ENCODE results near the gene SCN9A.

The SCN9A gene

GRCh38 chr2:166373951-166374350 is 1.8 kb downstream of the SCN9A start (continued):
- TF ChIP-seq ZNF18 (tag by site-specific recombination; IDR thresholded peaks at IDR 0.05): no peak
- TF ChIP-seq ZNF138 (tag by site-specific recombination; IDR thresholded peaks at IDR 0.05; ENCODE audit: borderline replicate concordance): no peak
- TF ChIP-seq ZNF133 (tag by site-specific recombination; IDR thresholded peaks at IDR 0.05): no peak
- no peak for TF ChIP-seq ZNF501 (tag by site-specific recombination; IDR thresholded peaks at IDR 0.05)
- TF ChIP-seq ZIC2 (tag by site-specific recombination; IDR thresholded peaks at IDR 0.05): peak; percentile 32; the same call in 1 of the 2 replicates
- TF ChIP-seq ZNF214 (tag by site-specific recombination; IDR thresholded peaks at IDR 0.05; ENCODE audit: borderline replicate concordance): no peak
- no peak for TF ChIP-seq ZNF404 (tag by site-specific recombination; IDR thresholded peaks at IDR 0.05)
- TF ChIP-seq SCRT2 (tag by site-specific recombination; IDR thresholded peaks at IDR 0.05): peak; percentile 98
- TF ChIP-seq ZNF292 (tag by site-specific recombination; IDR thresholded peaks at IDR 0.05; ENCODE audit: borderline replicate concordance, low read depth): no peak
- no peak for TF ChIP-seq ZNF169 (tag by site-specific recombination; IDR thresholded peaks at IDR 0.05)
- no peak for TF ChIP-seq ZNF747 (tag by site-specific recombination; IDR thresholded peaks at IDR 0.05)
- TF ChIP-seq KLF1 (tag by site-specific recombination; IDR thresholded peaks at IDR 0.05): no peak
- TF ChIP-seq BCL6B (tag by site-specific recombination; IDR thresholded peaks at IDR 0.05): no peak
- no peak for TF ChIP-seq PBX3 (CRISPR knock-in tag; IDR thresholded peaks at IDR 0.05)
- TF ChIP-seq ZNF221 (tag by site-specific recombination; IDR thresholded peaks at IDR 0.05; ENCODE audit: borderline replicate concordance): no peak
- TF ChIP-seq ZSCAN4 (tag by site-specific recombination; IDR thresholded peaks at IDR 0.05): no peak
- TF ChIP-seq KLF8 (tag by site-specific recombination; IDR thresholded peaks at IDR 0.05): peak; percentile 21; the same call in 1 of the 2 replicates
- TF ChIP-seq ZNF596 (tag by site-specific recombination; IDR thresholded peaks at IDR 0.05): peak; percentile 12; the same call in 1 of the 2 replicates
- TF ChIP-seq ZNF555 (tag by site-specific recombination; conservative IDR thresholded peaks at IDR 0.05): no peak
- TF ChIP-seq HOXA7 (CRISPR knock-in tag; IDR thresholded peaks at IDR 0.05; ENCODE audit: borderline replicate concordance): no peak
- no peak for TF ChIP-seq ZBTB10 (tag by site-specific recombination; IDR thresholded peaks at IDR 0.05)
- peak; percentile 51 for TF ChIP-seq ZBTB17 (tag by site-specific recombination; IDR thresholded peaks at IDR 0.05)
- no peak for TF ChIP-seq ZNF426 (tag by site-specific recombination; IDR thresholded peaks at IDR 0.05)
- TF ChIP-seq KLF10 (tag by site-specific recombination; IDR thresholded peaks at IDR 0.05): peak; percentile 71
- TF ChIP-seq ZNF239 (tag by site-specific recombination; IDR thresholded peaks at IDR 0.05): no peak
- TF ChIP-seq ZBTB44 (tag by site-specific recombination; IDR thresholded peaks at IDR 0.05): peak; percentile 77
- TF ChIP-seq ZNF211 (tag by site-specific recombination; IDR thresholded peaks at IDR 0.05; ENCODE audit: low read depth): no peak
- peak; percentile 94 for TF ChIP-seq ZNF660 (tag by site-specific recombination; IDR thresholded peaks at IDR 0.05)
- peak; percentile 54; the same call in 1 of the 2 replicates for TF ChIP-seq ZNF394 (tag by site-specific recombination; IDR thresholded peaks at IDR 0.05; ENCODE audit: borderline replicate concordance)
- 0 out of 2 replicates have a peak, but pooled peaks have one; percentile 35 for TF ChIP-seq ZEB2 (tag by site-specific recombination; IDR thresholded peaks at IDR 0.05)
